Epithelial cell of proximal tubule (primary cell): Measurements from ENCODE around the gene EXOC8. TPM values are rescaled to one million over a fixed set of nuclear protein-coding genes. Genes with fewer than 3 reads are reported as not detected.

Experiments
- DNase-seq: peaks from one replicate; pipeline ENCODE4 v3.0.0-alpha.2; 2011; ENCODE audit warnings: low read depth
- H3K4me3 ChIP-seq: 2 replicates; pipeline ENCODE4 v1.5.1; 2011; ENCODE audit warnings: low read depth, mild to moderate bottlenecking, low read length
- CTCF ChIP-seq: conservative IDR thresholded peaks from 2 replicates; pipeline ENCODE4 v1.5.1; 2012; ENCODE audit warnings: low read depth, mild to moderate bottlenecking, low read length
- total RNA-seq: library from RNA; depleted of rRNA; stranded (reverse); fragments of >200 nt; gene quantifications from 2 replicates; pipeline ENCODE4 v1.2.3, GENCODE V29; 2015

Gene EXOC8
- total RNA-seq, 1 donor from 2014 or later, result 8.1 TPM

- no peak for TF ChIP-seq CTCF
- no peak for DNase-seq
- H3K4me3 ChIP-seq, result no peak overlapping the region
These were observed 44.1 kb upstream of the EXOC8 start for GRCh38 chr1:231381729-231382128.

GRCh38 chr1:231376875-231377549, 39.4 kb upstream of the EXOC8 start:
- DNase-seq, result peak; percentile 92
- TF ChIP-seq CTCF, result no peak
- H3K4me3 ChIP-seq, result peak overlapping the region; percentile 37

DNA sequence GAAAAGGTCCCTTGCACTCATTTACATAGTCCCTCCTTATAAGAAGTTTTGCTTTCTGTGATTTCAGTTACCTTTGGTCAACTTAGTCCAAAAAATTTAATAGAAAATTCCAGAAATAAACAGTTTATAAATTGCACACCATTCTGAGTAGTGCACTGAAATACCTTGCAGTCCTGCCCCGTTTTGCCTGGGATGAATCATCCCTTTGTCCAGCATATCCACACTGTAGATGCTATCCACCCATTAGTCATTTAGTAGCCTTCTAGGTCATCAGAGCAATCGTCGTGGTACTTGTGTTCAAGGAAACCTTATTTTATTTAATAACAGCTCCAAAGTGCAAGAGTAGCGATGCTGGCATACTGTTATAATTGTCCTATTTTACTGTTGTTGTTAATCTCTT, 38.4 kb upstream of the EXOC8 start:
- DNase-seq, result no peak
- no peak overlapping the region for H3K4me3 ChIP-seq
- TF ChIP-seq CTCF, result no peak

DNA sequence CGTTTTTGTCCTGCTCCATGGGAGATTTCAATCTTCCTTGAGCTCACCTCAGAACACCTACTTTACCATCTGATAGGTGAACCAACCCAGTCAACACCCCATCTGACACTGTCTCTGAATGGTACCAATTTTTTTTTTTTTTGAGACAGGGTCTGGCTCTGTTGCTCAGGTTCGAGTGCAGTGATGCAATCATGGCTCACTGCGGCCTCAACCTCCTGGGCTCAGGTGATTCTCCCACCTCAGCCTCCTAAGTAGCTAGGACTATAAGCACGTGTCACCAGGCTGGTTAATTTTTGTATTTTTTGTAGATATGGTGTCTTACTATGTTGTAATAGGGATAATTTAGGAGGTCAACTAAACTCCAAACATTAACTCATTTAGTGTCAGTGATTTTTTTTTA, 36.7 kb upstream of the EXOC8 start:
- DNase-seq, result no peak
- H3K4me3 ChIP-seq, result no peak overlapping the region
- TF ChIP-seq CTCF, result no peak

DNA sequence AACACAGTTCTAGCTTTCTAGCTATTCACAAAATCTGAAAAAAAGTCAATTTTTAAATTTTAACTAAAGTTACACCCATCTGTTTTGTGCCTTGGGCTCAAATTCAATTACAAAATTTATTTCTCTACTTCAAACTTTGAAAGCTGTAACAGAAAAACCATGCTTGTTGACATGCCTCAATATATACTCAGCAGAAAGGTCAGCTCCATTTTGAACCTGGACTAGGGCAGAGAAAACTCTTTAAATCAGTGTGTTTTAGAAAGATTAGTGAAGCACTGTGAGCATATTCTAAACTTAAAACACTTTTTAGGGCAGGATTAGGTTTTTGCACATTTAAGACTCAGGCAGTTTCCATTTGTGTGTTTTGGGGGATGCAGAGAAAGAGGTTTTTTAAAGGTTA, 34.8 kb upstream of the EXOC8 start:
- no peak overlapping the region for H3K4me3 ChIP-seq
- no peak for TF ChIP-seq CTCF
- DNase-seq, result no peak

DNA sequence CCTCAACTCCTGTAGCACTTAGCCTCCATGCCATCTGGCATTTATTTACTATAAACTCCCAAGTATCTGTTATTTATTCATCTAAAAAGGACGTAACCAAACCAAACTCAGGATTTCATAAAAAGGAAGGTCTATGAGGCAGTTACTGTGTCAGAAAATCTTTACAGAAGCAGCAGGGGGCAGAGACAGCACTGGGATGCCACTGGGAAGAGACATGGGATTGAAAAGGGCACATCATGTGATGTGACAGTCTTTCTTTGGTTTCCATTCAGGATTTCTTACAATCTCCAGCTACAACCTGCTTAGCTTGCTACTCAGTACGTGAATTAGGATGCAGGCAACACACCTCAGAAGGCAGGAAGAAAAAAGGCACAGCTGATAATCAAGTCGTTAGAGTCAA, 31.6 kb upstream of the EXOC8 start:
- H3K4me3 ChIP-seq, result no peak overlapping the region
- TF ChIP-seq CTCF, result peak; percentile 38
- no peak for DNase-seq

- no peak overlapping the region for H3K4me3 ChIP-seq
- no peak for DNase-seq
- TF ChIP-seq CTCF, result no peak
These were observed 26.5 kb upstream of the EXOC8 start for GRCh38 chr1:231364192-231364591.
